Measurements from ENCODE around the gene C2orf42. TPM values are rescaled to one million over a fixed set of nuclear protein-coding genes. Genes with fewer than 3 reads are reported as not detected.
"Not testable (repeated sequence)": the region's sequence is repeated elsewhere in the genome, so short reads cannot be mapped to it uniquely, and the experiment has no call there.

Gene C2orf42
- polyA plus RNA-seq, 6 donors from 2014 or later, result 14.1 to 35.5 (median 23.4) TPM

- H3K27me3 Mint-ChIP-seq, result no peaks in the 10 kb centered on the region
- no peaks in the 10 kb centered on the region for H3K36me3 Mint-ChIP-seq
- H3K27ac Mint-ChIP-seq, result no peak overlapping the region
- H3K4me3 Mint-ChIP-seq, result no peak overlapping the region
- no peak for DNase-seq
- H3K4me1 Mint-ChIP-seq, result peaks cover 0 to 4% (median 0%) of the 10 kb centered on the region in 3 donors
- peaks cover 0 to 3% (median 0%) of the 10 kb centered on the region in 7 donors for H3K9me3 Mint-ChIP-seq
- no peak for ATAC-seq (ENCODE audit: low read depth in 2 of 2)
Observed at GRCh38 chr2:70201225-70201768, 10.5 kb upstream of the C2orf42 start.

GRCh38 chr2:70199320-70199864 lies 8.6 kb upstream of the C2orf42 start:
- Mint-ChIP-seq H3K4me1 (peaks cover 0 to 4% (median 0%) of the 10 kb centered on the region in 3 donors), H3K4me3 (peak overlapping the region in 1 of 8 donors; percentile 42), H3K27me3 (no peaks in the 10 kb centered on the region), H3K27ac (no peak overlapping the region), H3K36me3 (no peaks in the 10 kb centered on the region), H3K9me3 (peaks cover 0 to 3% (median 0%) of the 10 kb centered on the region in 7 donors)
- ATAC-seq (ENCODE audit: low read depth in 2 of 2) (no peak), DNase-seq (no peak)

GRCh38 chr2:70192516-70192915 lies 1.7 kb upstream of the C2orf42 start:
- H3K36me3 Mint-ChIP-seq, result no peaks in the 10 kb centered on the region

GRCh38 chr2:70191244-70191735 lies 471 bp upstream of the C2orf42 start:
- ATAC-seq (ENCODE audit: low read depth in 2 of 2) (no peak), DNase-seq (no peak)
- Mint-ChIP-seq H3K9me3 (no peaks in the 10 kb centered on the region), H3K27me3 (no peaks in the 10 kb centered on the region), H3K4me3 (peak overlapping the region; percentile 84 to 99 (median 96)), H3K4me1 (peaks cover 6 to 22% (median 8%) of the 10 kb centered on the region in 3 donors), H3K36me3 (no peaks in the 10 kb centered on the region), H3K27ac (peak overlapping the region; percentile 98 to 100 (median 100))

More at GRCh38 chr2:70192516-70192915, 1.7 kb upstream of the C2orf42 start:
- ATAC-seq (ENCODE audit: low read depth in 2 of 2) (no peak), DNase-seq (no peak)
- no peaks in the 10 kb centered on the region for H3K9me3 Mint-ChIP-seq
- H3K4me3 Mint-ChIP-seq, result no peak overlapping the region
- H3K4me1 Mint-ChIP-seq, result peaks cover 6 to 22% (median 8%) of the 10 kb centered on the region in 3 donors
- no peaks in the 10 kb centered on the region for H3K27me3 Mint-ChIP-seq
- peak overlapping the region in 2 of 6 donors; percentile 29 to 80 for H3K27ac Mint-ChIP-seq

- H3K9me3 Mint-ChIP-seq, result no peaks in the 10 kb centered on the region
- H3K4me3 Mint-ChIP-seq, result peak overlapping the region in 3 of 8 donors; percentile 34 to 50 (median 44)
- H3K4me1 Mint-ChIP-seq, result peaks cover 6 to 22% (median 8%) of the 10 kb centered on the region in 3 donors
- peak overlapping the region in 2 of 6 donors; percentile 73 to 98 for H3K27ac Mint-ChIP-seq
- ATAC-seq (ENCODE audit: low read depth in 2 of 2) (no peak), DNase-seq (no peak)
- no peaks in the 10 kb centered on the region for H3K27me3 Mint-ChIP-seq
- H3K36me3 Mint-ChIP-seq, result no peaks in the 10 kb centered on the region
Observed at GRCh38 chr2:70188460-70188859, 2.4 kb downstream of the C2orf42 start.

- not testable (repeated sequence) for H3K27me3 Mint-ChIP-seq; ATAC-seq (ENCODE audit: low read depth in 2 of 2); H3K9me3 Mint-ChIP-seq; H3K36me3 Mint-ChIP-seq; DNase-seq; H3K4me3 Mint-ChIP-seq
- Mint-ChIP-seq H3K27ac (peak overlapping the region in 1 of 6 donors; percentile 72), H3K4me1 (peaks cover 6 to 22% (median 8%) of the 10 kb centered on the region in 3 donors)
Observed at GRCh38 chr2:70187170-70187569, 3.6 kb downstream of the C2orf42 start.

- no peaks in the 10 kb centered on the region for H3K9me3 Mint-ChIP-seq
- ATAC-seq (ENCODE audit: low read depth in 2 of 2) (no peak), DNase-seq (no peak)
- H3K36me3 Mint-ChIP-seq, result peaks cover 0 to 4% of the 10 kb centered on the region in 2 donors
- no peaks in the 10 kb centered on the region for H3K27me3 Mint-ChIP-seq
- H3K27ac Mint-ChIP-seq, result peak overlapping the region in 2 of 6 donors; percentile 40 to 57
- H3K4me3 Mint-ChIP-seq, result peak overlapping the region in 1 of 8 donors; percentile 24
- peaks cover 0 to 9% (median 0%) of the 10 kb centered on the region in 3 donors for H3K4me1 Mint-ChIP-seq
Observed at GRCh38 chr2:70182689-70183088, 8.1 kb downstream of the C2orf42 start.

GRCh38 chr2:70181363-70181956 lies 9.4 kb downstream of the C2orf42 start:
- H3K36me3 Mint-ChIP-seq, result peaks cover 0 to 4% of the 10 kb centered on the region in 2 donors
- DNase-seq (no peak), ATAC-seq (ENCODE audit: low read depth in 2 of 2) (peak; percentile 28 to 73)
- peak overlapping the region in 6 of 8 donors; percentile 24 to 52 (median 38) for H3K4me3 Mint-ChIP-seq
- no peaks in the 10 kb centered on the region for H3K9me3 Mint-ChIP-seq
- peak overlapping the region in 3 of 6 donors; percentile 59 to 79 (median 61) for H3K27ac Mint-ChIP-seq
- peaks cover 0 to 9% (median 0%) of the 10 kb centered on the region in 3 donors for H3K4me1 Mint-ChIP-seq
- H3K27me3 Mint-ChIP-seq, result no peaks in the 10 kb centered on the region

- no peak overlapping the region for H3K27ac Mint-ChIP-seq
Observed at GRCh38 chr2:70173520-70173919, 17.3 kb downstream of the C2orf42 start.

GRCh38 chr2:70169654-70170245 lies 21.1 kb downstream of the C2orf42 start:
- DNase-seq; ATAC-seq (ENCODE audit: low read depth in 2 of 2); H3K27me3 Mint-ChIP-seq; H3K9me3 Mint-ChIP-seq; H3K4me1 Mint-ChIP-seq; H3K4me3 Mint-ChIP-seq; H3K27ac Mint-ChIP-seq: not testable (repeated sequence)
- peaks cover 12 to 15% of the 10 kb centered on the region in 2 donors for H3K36me3 Mint-ChIP-seq

More at GRCh38 chr2:70173520-70173919, 17.3 kb downstream of the C2orf42 start:
- Mint-ChIP-seq H3K36me3 (peaks cover 14 to 18% of the 10 kb centered on the region in 2 donors), H3K4me1 (no peaks in the 10 kb centered on the region), H3K4me3 (no peak overlapping the region), H3K9me3 (no peaks in the 10 kb centered on the region), H3K27me3 (no peaks in the 10 kb centered on the region)
- DNase-seq (no peak), ATAC-seq (ENCODE audit: low read depth in 2 of 2) (no peak)

GRCh38 chr2:70161069-70161534 lies 29.7 kb downstream of the C2orf42 start:
- Mint-ChIP-seq H3K4me1 (peaks cover 0 to 3% (median 0%) of the 10 kb centered on the region in 3 donors), H3K9me3 (no peaks in the 10 kb centered on the region), H3K27ac (peak overlapping the region in 5 of 6 donors; percentile 3 to 79 (median 32)), H3K27me3 (no peaks in the 10 kb centered on the region), H3K4me3 (no peak overlapping the region), H3K36me3 (peaks cover 7 to 17% of the 10 kb centered on the region in 2 donors)
- DNase-seq (no peak), ATAC-seq (ENCODE audit: low read depth in 2 of 2) (no peak)

- Mint-ChIP-seq H3K4me1 (peaks cover 0 to 3% (median 0%) of the 10 kb centered on the region in 3 donors), H3K4me3 (no peak overlapping the region), H3K27ac (peak overlapping the region in 3 of 6 donors; percentile 13 to 72 (median 32)), H3K9me3 (no peaks in the 10 kb centered on the region), H3K27me3 (no peaks in the 10 kb centered on the region), H3K36me3 (peaks cover 5 to 16% of the 10 kb centered on the region in 2 donors)
- ATAC-seq (ENCODE audit: low read depth in 2 of 2), result no peak
- no peak for DNase-seq
Observed at GRCh38 chr2:70160545-70160944, 30.3 kb downstream of the C2orf42 start.

- not testable (repeated sequence) for ATAC-seq (ENCODE audit: low read depth in 2 of 2); H3K9me3 Mint-ChIP-seq; DNase-seq; H3K4me3 Mint-ChIP-seq; H3K27me3 Mint-ChIP-seq
- Mint-ChIP-seq H3K27ac (peak overlapping the region in 1 of 6 donors; percentile 51), H3K4me1 (peaks cover 17 to 19% (median 17%) of the 10 kb centered on the region in 3 donors), H3K36me3 (peaks cover 9 to 10% of the 10 kb centered on the region in 2 donors)
Observed at GRCh38 chr2:70149130-70149686, 41.6 kb downstream of the C2orf42 start.
